GM12878 (cell line): ENCODE measurements around the gene INO80B. TPM values are rescaled to one million over a fixed set of nuclear protein-coding genes. Genes with fewer than 3 reads are reported as not detected.

Experiments
- ATAC-seq: fragments of 200-7000 bp; cut with Tn5 transposase; 3 replicates; pipeline ENCODE4 v1.9.1; 2020; ENCODE audit warnings: mild to moderate bottlenecking, moderate library complexity
- BruUV-seq: library from RNA; stranded (reverse); fragments of 400-500 nt; replicated peaks from 2 replicates; lab custom pipeline; 2021; lab: Mats Ljungman, UMichigan
- CTCF ChIA-PET: fragments of 300-600 bp; sonication (Branson Sonifier 250); formaldehyde crosslinking; extraction: SDS; loops from one replicate; lab custom pipeline; 2021; ENCODE audit warnings: inconsistent platforms; lab: Yijun Ruan, JAX
- POLR2A ChIA-PET: fragments of 350-600 bp; formaldehyde crosslinking; extraction: SDS; loops from one replicate; lab custom pipeline; 2021; ENCODE audit warnings: inconsistent platforms; lab: Charles Lee
- RAD21 ChIA-PET: fragments of 300-600 bp; sonication (Branson Sonifier 250); formaldehyde crosslinking; loops from one replicate; lab custom pipeline; 2023; ENCODE audit warnings: antibody characterized with exemption; ENCODE audit not compliant: unreplicated experiment; lab: Charles Lee
- SMC1A ChIA-PET: fragments of 300-600 bp; sonication (Branson Sonifier 250); formaldehyde crosslinking; loops from one replicate; lab custom pipeline; 2023; ENCODE audit not compliant: unreplicated experiment, uncharacterized antibody; lab: Charles Lee
- DNase-seq: peaks from one replicate; pipeline ENCODE4 v3.0.0-alpha.2; 2011; ENCODE audit warnings: low read depth, low spot score
- FAIRE-seq: peaks from 3 replicates; lab custom pipeline; 2011; peaks lifted over from hg19 to GRCh38; lab: Jason Lieb, UNC
- H2AFZ ChIP-seq: 2 replicates; pipeline ENCODE4 v1.6.0; 2011; ENCODE audit warnings: low read depth, low read length, control low read depth; ENCODE audit not compliant: control insufficient read depth
- H3K27ac ChIP-seq: 2 replicates; pipeline ENCODE4 v1.5.1; 2011; ENCODE audit warnings: control low read depth; ENCODE audit not compliant: control insufficient read depth, insufficient read depth
- H3K27me3 ChIP-seq, 2 experiments: replicated peaks in 1 of 2; 2 replicates each; pipeline versions ENCODE4 v1.6.0 to v1.6.1; 2011; ENCODE audit warnings: low read length in 1 of 2; ENCODE audit not compliant: control insufficient read depth in 2 of 2, insufficient read depth in 2 of 2
- H3K36me3 ChIP-seq, 2 experiments: 2 replicates each; pipeline ENCODE4 v1.5.1; 2011; ENCODE audit warnings: low read length in 1 of 2; ENCODE audit not compliant: control insufficient read depth in 2 of 2, insufficient read depth in 2 of 2
- H3K4me1 ChIP-seq: 2 replicates; pipeline ENCODE4 v1.6.1; 2011; ENCODE audit warnings: mild to moderate bottlenecking, low read length, moderate library complexity, mixed read lengths; ENCODE audit not compliant: control insufficient read depth, insufficient read depth
- H3K4me2 ChIP-seq: 2 replicates; pipeline ENCODE4 v1.6.0; 2011; ENCODE audit warnings: control low read depth; ENCODE audit not compliant: control insufficient read depth, insufficient read depth
- H3K4me3 ChIP-seq: fragments of 200-600 bp; sonication (generic); 2 replicates; pipeline ENCODE4 v1.5.1; 2016
- H3K79me2 ChIP-seq: 2 replicates; pipeline ENCODE4 v1.6.0; 2011; ENCODE audit warnings: low read length; ENCODE audit not compliant: control insufficient read depth, insufficient read depth
- H3K9ac ChIP-seq: 2 replicates; pipeline ENCODE4 v1.8.0; 2011; ENCODE audit warnings: low read length, control low read depth, mixed read lengths; ENCODE audit not compliant: control insufficient read depth, insufficient read depth
- H3K9me3 ChIP-seq: replicated peaks from 3 replicates; pipeline ENCODE4 v1.5.1; 2011; ENCODE audit warnings: mild to moderate bottlenecking, low read length; ENCODE audit not compliant: control insufficient read depth, insufficient read depth
- H4K20me1 ChIP-seq: 2 replicates; pipeline ENCODE4 v1.6.0; 2011; ENCODE audit not compliant: control insufficient read depth, insufficient read depth
- BMI1 ChIP-seq: fragments of 450-650 bp; IDR thresholded peaks from 2 replicates; pipeline ENCODE4 v1.6.1; 2016; ENCODE audit warnings: mild to moderate bottlenecking, moderate library complexity, borderline replicate concordance
- CREB1 ChIP-seq: IDR thresholded peaks from 2 replicates; pipeline ENCODE4 v1.6.1; 2012; ENCODE audit warnings: low read depth, mild to moderate bottlenecking, inconsistent platforms
- EP300 ChIP-seq, 2 experiments: fragments of 150-350 bp in 1 of 2; IDR thresholded peaks; 2 replicates each; pipeline ENCODE4 v1.6.1; 2011 to 2012; ENCODE audit warnings: low read depth in 2 of 2, low read length in 2 of 2, borderline replicate concordance in 1 of 2, improper control_type of control experiment in 1 of 2, inconsistent platforms in 1 of 2; ENCODE audit not compliant: control insufficient read depth in 1 of 2
- ETV6 ChIP-seq, 2 experiments: fragments of 450-650 bp in 1 of 2; IDR thresholded peaks in 1 of 2; conservative IDR thresholded peaks in 1 of 2; 2 replicates each; pipeline ENCODE4 v1.6.1; 2014; ENCODE audit warnings: antibody characterized with exemption in 1 of 2, borderline replicate concordance in 1 of 2, low read depth in 1 of 2, mild to moderate bottlenecking in 1 of 2, moderate library complexity in 1 of 2
- GATAD2B ChIP-seq: fragments of 450-650 bp; conservative IDR thresholded peaks from 2 replicates; pipeline ENCODE4 v1.6.1; 2017; ENCODE audit warnings: low read depth, mild to moderate bottlenecking, moderate library complexity
- HDAC6 ChIP-seq: fragments of 200-600 bp; sonication (generic); IDR thresholded peaks from one replicate; pipeline ENCODE4 v1.8.0; 2017; ENCODE audit warnings: antibody characterized with exemption; ENCODE audit not compliant: unreplicated experiment
- HDGF ChIP-seq: fragments of 450-650 bp; IDR thresholded peaks from 2 replicates; pipeline ENCODE4 v1.6.1; 2016; ENCODE audit warnings: antibody characterized with exemption
- MTA3 ChIP-seq: IDR thresholded peaks from 2 replicates; pipeline ENCODE4 v1.6.1; 2012; ENCODE audit warnings: low read length, inconsistent platforms, borderline replicate concordance
- POLR2A ChIP-seq: IDR thresholded peaks from 2 replicates; pipeline ENCODE4 v1.6.1; 2011; ENCODE audit warnings: low read depth, mild to moderate bottlenecking, low read length
- POLR2AphosphoS5 ChIP-seq: IDR thresholded peaks from 2 replicates; pipeline ENCODE4 v1.6.1; 2011; ENCODE audit warnings: mild to moderate bottlenecking, low read length, inconsistent platforms
- SMARCA5 ChIP-seq: fragments of 450-650 bp; IDR thresholded peaks from 2 replicates; pipeline ENCODE4 v1.6.1; 2017; ENCODE audit warnings: mild to moderate bottlenecking
- TARDBP ChIP-seq: IDR thresholded peaks from 2 replicates; pipeline ENCODE4 v1.6.1; 2016; ENCODE audit warnings: borderline replicate concordance
- WGBS: methylation state at CpG from one replicate; pipeline ENCODE4 v1.1.6; 2016; ENCODE audit warnings: low lambda C conversion rate; ENCODE audit not compliant: insufficient replicate concordance, insufficient coverage; ENCODE audit errors: missing lambda C conversion rate; 5-methylcytosine and 5-hydroxymethylcytosine counted together
- in situ Hi-C: fragments of 300-500 bp; cut with MboI; formaldehyde crosslinking; loops from 9 replicates; pipeline ENCODE4 v1.14.3; 2018; ENCODE audit warnings: mixed read lengths
- intact Hi-C: fragments of 100-400 bp; cut with micrococcal nuclease; formaldehyde crosslinking; loops from one replicate; pipeline ENCODE4 v1.14.2; 2022; ENCODE audit not compliant: unreplicated experiment
- polyA plus RNA-seq, 11 experiments: library from polyadenylated mRNA; depleted of rRNA in 4 of 11; unstranded in 6 of 11; stranded (reverse) in 5 of 11; fragments of >200 nt; fragmentation: Nextera tagmentation in 4 of 11; fragmentation: Illumina TruSeq in 1 of 11; extraction: Ambion mirVana in 4 of 11; extraction: Trizol in 1 of 11; gene quantifications; 1 replicate in 1 of 11; 2 replicates in 10 of 11; pipeline versions ENCODE4 v1.2.1 to v1.2.3, GENCODE V29; 2011 to 2016; ENCODE audit warnings: inconsistent platforms in 2 of 11, missing spikeins in 2 of 11, low read depth in 1 of 11
- total RNA-seq, 4 experiments: library from RNA; depleted of rRNA in 3 of 4; stranded (reverse); fragments of >200 nt in 3 of 4; fragmentation: Illumina TruSeq in 1 of 4; extraction: Trizol in 1 of 4; gene quantifications; 2 replicates each; pipeline versions ENCODE4 v1.2.1 to v1.2.3, GENCODE V29; 2013 to 2021
- TF ChIP-seq, protein P1 (sequence below): fragments of 450-650 bp; IDR thresholded peaks from 2 replicates; pipeline ENCODE4 v1.6.1; 2016; ENCODE audit warnings: mild to moderate bottlenecking

The INO80B gene
- total and polyA plus RNA-seq, 10 of the 15 experiments (the other 5 are each of a cell fraction or from before 2014, with no cell fraction given): 1.3 to 26.7 (median 11.1) TPM

- ChIA-PET SMC1A (no interaction called here), CTCF (interaction anchor here (0.6 to 13.9 kb wide), 2 partner anchors 15 to 89 kb away, joined by 3 to 231 read pairs; partner anchors contain the start of genes CCDC142 and TTC31), RAD21 (no interaction called here), POLR2A (interaction anchor here (0.9 kb wide), 1 partner anchor 79 kb away, joined by 3 read pairs; no protein-coding TSS in a partner anchor)
- peak overlapping the region; percentile 57; the same call in 1 of the 2 replicates for H3K4me3 ChIP-seq
- H3K27ac ChIP-seq: no peak overlapping the region
- BruUV-seq: no TSS peak
- H3K9me3 ChIP-seq: no peaks in the 10 kb centered on the region
- no peaks in the 10 kb centered on the region for H3K79me2 ChIP-seq
- DNase-seq (no peak), ATAC-seq (no peak), FAIRE-seq (no peak)
- intact Hi-C loops: no loop called here
- 0 out of 2 replicates have a peak, but pooled peaks have one; percentile 26 for TF ChIP-seq POLR2AphosphoS5
- TF ChIP-seq, protein P1, sequence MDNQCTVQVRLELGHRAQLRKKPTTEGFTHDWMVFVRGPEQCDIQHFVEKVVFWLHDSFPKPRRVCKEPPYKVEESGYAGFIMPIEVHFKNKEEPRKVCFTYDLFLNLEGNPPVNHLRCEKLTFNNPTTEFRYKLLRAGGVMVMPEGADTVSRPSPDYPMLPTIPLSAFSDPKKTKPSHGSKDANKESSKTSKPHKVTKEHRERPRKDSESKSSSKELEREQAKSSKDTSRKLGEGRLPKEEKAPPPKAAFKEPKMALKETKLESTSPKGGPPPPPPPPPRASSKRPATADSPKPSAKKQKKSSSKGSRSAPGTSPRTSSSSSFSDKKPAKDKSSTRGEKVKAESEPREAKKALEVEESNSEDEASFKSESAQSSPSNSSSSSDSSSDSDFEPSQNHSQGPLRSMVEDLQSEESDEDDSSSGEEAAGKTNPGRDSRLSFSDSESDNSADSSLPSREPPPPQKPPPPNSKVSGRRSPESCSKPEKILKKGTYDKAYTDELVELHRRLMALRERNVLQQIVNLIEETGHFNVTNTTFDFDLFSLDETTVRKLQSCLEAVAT: no peak
- TF ChIP-seq EP300 (IDR thresholded peaks at IDR 0.05; ENCODE audit: borderline replicate concordance in 1 of 2, control insufficient read depth in 1 of 2, low read depth in 2 of 2, low read length in 2 of 2): no peak
- peak; percentile 67 for TF ChIP-seq HDAC6
- TF ChIP-seq HDGF: no peak
- TF ChIP-seq SMARCA5: no peak
- 0 out of 2 replicates have a peak, but pooled peaks have one; percentile 20 for TF ChIP-seq CREB1
- peak; percentile 68 for TF ChIP-seq POLR2A
- 0 out of 2 replicates have a peak, but pooled peaks have one; percentile 45 for TF ChIP-seq MTA3
- no peak for TF ChIP-seq GATAD2B
- no peak for TF ChIP-seq ETV6 (conservative IDR thresholded peaks at IDR 0.05 in 1 of 2, IDR thresholded peaks at IDR 0.05 in 1 of 2; ENCODE audit: borderline replicate concordance in 1 of 2, low read depth in 1 of 2)
- TF ChIP-seq BMI1: no peak
- no peak for TF ChIP-seq TARDBP
- H2AFZ ChIP-seq: peak overlapping the region; percentile 68
- peak overlapping the region; percentile 46 for H3K4me2 ChIP-seq
- no peak overlapping the region for H3K9ac ChIP-seq
- H3K4me1 ChIP-seq: peaks cover 12% of the 10 kb centered on the region
- H4K20me1 ChIP-seq: no peaks in the 10 kb centered on the region
- peaks cover 15 to 25% of the 10 kb centered on the region in 2 experiments; a peak in 3 of 4 replicates for H3K27me3 ChIP-seq
- peaks cover 0 to 4% of the 10 kb centered on the region in 2 experiments; a peak in 2 of 4 replicates for H3K36me3 ChIP-seq
- in situ Hi-C loops: no loop called here
- WGBS: 22% methylated on average over 53 of the region's 61 CpGs
These were observed 43.1 kb downstream of the INO80B start for GRCh38 chr2:74497777-74498499.
